ENCODE measurements around the gene SPTSSA.
"Not testable (repeated sequence)": the region's sequence is repeated elsewhere in the genome, so short reads cannot be mapped to it uniquely, and the experiment has no call there.

GRCh38 chr14:34505124-34505491 is 43.1 kb upstream of the SPTSSA start:
- not testable (repeated sequence) for TF ChIP-seq CTCF (IDR thresholded peaks at IDR 0.05; ENCODE audit: insufficient read depth, low read depth, low read length); EZH2 (IDR thresholded peaks at IDR 0.05; ENCODE audit: insufficient read depth, low read length)

Measured in astrocyte (in vitro differentiated cells and primary cell).